Stimulated activated CD4-positive, alpha-beta T cell treated with anti-CD3 and anti-CD28 coated beads, Interleukin-12 subunit alpha, Interleukin-12 subunit beta, amount 100 ng/mL, for 24 hours (primary cell): ENCODE data around the gene CDH23.

ENCODE experiments used
- DNase-seq, 2 experiments: peaks; one replicate each; pipeline ENCODE4 v3.0.0-alpha.2; 2020; ENCODE audit warnings: low read depth in 2 of 2

The CDH23 gene

GRCh38 chr10:71834343-71834674 is 437.6 kb downstream of the CDH23 start:
- no peak for DNase-seq

DNA sequence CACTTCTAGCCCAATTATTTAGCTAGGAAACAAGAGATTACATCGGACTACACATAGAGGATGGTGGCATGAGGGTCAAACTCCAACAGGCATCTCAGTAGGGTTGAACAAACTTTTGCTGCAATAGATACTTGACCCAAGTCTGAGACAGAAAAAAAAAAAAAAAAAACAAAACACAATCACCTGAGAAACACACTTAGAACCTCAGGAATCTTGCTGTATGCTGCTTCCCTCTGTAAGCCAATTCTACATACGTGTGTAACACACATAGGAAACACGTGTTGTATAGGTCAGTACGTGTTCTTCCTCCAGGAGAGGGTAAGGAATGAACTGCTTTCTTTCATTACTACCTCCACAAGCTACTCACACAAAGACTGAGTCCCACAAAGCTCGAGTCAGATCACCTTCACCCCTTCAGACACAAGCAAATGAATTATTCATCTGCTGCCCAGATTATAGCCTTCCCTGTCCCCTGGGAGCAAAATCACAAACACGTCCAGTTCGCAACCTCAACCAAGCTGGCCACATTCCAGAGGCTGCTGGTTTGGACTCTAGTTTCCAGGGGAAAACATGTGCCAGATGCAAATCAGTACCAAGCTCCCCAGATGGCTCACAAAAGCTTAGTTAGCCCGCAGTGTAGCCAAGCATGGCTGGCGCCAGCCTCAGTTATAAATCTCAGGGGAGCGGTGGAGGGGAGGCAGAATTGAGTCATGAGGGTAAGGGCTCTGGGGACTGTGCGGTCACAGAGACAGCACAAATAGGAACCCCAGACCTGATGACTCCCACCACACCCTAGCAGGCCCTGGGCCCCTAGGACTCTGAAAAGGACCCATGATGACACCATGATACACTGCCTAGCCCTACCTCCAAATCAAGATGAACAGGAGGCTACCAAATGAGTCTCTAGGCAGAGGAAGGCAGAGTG is 439.2 kb downstream of the CDH23 start:
- DNase-seq, result no peak

GRCh38 chr10:71836596-71836974 is 439.9 kb downstream of the CDH23 start:
- no peak for DNase-seq

DNA sequence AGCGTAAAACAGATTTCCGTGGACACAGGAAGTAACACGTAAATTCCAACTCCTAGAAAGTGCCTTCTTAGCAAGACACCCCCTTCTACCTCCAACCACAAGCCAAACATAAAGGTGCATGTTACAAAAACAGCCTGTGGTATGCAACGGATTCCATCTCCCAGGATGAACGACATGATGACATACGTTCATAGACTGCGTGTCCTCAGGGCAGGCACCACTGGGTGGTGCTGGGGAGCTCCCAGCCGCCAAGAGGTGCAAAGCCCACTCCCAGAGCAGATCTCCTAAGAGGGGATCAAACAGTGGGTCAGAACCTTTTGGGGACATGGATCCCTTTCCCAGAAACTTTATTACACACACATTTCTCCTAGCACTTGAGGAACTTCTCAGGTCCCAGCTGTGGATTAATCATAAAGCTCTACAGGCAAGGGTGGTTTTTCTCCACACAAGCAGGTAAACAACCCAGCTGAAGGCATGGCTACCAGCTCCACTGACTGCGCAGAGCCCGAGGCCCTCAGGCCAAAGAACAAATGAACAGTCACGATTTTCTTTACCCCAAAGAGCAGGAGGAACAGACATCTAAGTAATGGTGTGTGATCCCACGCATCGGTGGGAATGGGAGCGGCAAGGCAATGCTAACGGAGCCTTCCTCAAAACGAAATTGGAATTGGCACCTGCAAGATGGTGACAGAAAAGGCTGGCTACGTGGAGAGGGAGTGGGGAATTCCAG is 440.5 kb downstream of the CDH23 start:
- DNase-seq, result no peak

DNA sequence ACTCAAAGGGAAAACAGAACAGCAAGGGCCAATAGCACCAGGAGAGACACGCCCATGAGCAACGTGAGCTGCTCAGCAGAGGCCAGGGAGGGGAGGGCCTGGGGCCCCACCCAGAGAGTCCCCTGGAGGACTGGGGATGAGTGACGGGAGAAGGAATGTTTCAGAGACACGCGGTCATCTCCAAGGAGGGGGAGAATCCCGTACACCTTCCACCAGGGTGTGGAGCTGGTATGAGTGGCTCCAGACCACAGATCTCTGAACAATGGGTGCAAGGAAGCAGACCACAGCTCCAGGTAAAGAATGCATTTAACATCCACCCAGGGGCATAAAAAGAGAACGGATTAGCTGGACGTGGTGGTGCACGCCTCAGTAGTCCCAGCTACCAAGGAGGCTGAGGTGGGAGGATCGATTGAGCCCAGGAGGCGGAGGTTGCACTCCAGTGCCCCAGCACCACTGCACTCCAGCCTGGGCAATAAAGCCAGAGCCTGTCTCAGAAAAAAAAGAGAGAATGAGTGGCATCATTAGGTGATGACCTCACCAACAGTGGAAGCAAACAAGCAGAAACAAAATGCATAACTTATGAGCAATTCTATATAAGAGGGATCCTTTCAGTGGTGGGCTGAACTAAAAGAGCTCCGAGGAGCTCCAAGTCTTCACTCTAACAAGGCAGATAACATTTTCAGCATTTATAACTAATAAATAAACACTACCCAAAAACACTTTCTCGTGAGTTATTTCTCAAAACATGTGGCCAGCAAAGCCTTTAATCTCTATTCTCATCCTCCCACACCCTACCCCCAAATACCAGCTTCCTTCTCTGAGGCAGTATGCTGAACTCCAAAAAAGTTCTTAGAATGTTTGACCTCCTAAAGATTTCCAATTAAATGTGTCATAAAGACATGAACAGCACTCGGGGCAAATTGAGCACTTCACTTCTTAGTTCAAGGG is 441.8 kb downstream of the CDH23 start:
- no peak for DNase-seq

GRCh38 chr10:71840177-71840957 is 443.6 kb downstream of the CDH23 start:
- no peak for DNase-seq

- DNase-seq, result no peak
These were observed 444.2 kb downstream of the CDH23 start for GRCh38 chr10:71840958-71841335.

DNA sequence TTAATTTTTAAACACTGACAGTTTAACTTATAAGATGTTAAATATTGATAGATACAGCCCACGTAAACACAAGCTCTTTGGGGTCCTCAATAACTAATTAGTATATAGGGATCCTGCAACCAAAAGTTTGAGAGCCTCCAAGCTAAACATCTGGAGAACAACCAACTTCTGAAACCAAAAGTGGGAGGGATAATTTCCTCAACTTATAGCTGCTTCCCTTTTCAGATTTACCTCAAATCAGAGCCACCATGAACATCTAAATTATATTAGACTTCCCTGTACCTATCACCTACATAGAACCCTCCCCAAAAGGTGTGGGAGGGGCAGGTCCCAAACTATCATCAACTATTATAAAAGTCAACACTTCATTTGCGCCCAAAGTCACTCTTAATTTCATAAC is 445.7 kb downstream of the CDH23 start:
- DNase-seq, result no peak

GRCh38 chr10:71842856-71843686 is 446.4 kb downstream of the CDH23 start:
- no peak for DNase-seq

- no peak for DNase-seq
These were observed 447.4 kb downstream of the CDH23 start for GRCh38 chr10:71844084-71844483.

DNA sequence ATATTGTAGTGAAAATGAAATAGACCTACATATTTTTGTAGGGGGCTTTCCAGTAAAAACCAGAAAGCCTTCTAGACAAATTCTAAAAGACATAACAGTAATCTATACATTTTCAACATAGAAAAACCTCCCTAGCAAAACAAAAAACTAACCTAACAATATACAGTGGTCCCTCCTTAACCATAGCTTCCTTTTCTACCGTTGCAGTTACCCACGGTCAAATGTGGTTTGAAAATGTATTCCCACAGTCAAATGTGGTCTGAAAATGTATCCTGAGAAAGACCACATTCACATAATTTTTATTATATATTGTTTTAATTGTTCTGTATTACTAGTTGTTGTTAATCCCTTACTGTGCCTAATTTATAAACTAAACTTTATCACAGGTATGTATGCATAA is 448.0 kb downstream of the CDH23 start:
- no peak for DNase-seq

GRCh38 chr10:71845410-71846405 is 449.0 kb downstream of the CDH23 start:
- DNase-seq, result no peak

DNA sequence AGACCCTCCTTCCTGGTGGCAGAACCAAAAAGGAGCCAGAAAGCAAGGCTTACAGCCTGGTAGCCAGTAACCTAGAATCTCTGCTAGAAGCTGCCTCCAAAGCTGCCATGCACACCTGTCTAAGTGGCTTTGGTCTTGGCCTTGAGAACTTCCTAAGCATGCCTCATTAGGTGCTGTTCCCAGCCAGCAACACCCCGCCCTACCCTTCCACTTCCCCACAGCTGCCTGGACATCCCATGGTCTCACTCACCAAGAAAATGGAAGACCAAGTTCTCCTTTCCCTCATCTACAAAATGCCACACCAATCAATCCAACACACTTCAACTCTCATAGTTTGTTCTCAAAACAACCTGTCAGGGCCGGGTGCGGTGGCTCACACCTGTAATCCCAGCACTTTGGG is 450.1 kb downstream of the CDH23 start:
- no peak for DNase-seq

GRCh38 chr10:71847418-71847817 is 450.7 kb downstream of the CDH23 start:
- DNase-seq, result no peak

GRCh38 chr10:71848325-71849275 is 451.9 kb downstream of the CDH23 start:
- DNase-seq, result no peak

DNA sequence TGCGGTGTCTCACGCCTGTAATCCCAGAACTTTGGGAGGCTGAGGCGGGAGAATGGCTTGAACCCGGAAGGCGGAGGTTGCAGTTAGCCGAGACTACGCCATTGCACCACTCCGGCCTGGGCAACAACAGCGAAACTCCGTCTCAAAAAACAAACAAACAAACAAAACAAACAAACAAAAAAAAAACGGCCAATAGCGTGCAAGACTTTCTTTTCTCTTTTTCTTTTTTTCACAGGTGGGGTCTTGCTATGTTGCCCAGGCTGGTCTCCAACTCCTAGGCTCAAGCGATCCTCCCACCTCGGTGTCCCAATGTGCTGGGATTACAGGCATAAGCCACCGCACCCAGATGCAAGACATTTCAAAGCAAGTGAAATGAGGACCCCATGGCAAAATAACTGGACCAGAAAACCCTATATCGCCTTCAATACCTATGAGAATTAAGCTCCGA is 452.8 kb downstream of the CDH23 start:
- no peak for DNase-seq

- no peak for DNase-seq
These were observed 453.5 kb downstream of the CDH23 start for GRCh38 chr10:71850021-71850742.
